Frontal cortex (tissue), 4 donors: ENCODE measurements around the gene DPF3. TPM values are rescaled to one million over a fixed set of nuclear protein-coding genes. Genes with fewer than 3 reads are reported as not detected.

Experiments used
- DNase-seq, 2 donors: peaks; one replicate each; pipeline ENCODE4 v3.0.0; 2012; ENCODE audit warnings: low spot score in 2 of 2
- FAIRE-seq: peaks from 2 replicates; lab custom pipeline; 2012; peaks lifted over from hg19 to GRCh38; lab: Jason Lieb, UNC
- total RNA-seq: library from RNA; depleted of rRNA; stranded (reverse); fragments of >200 nt; gene quantifications from one replicate; pipeline ENCODE4 v1.2.3, GENCODE V29; 2014
- donor health status: control.
- donor health status: control.
- donor health status: control.

DPF3 gene
- total RNA-seq, 1 donor from 2014 or later = 5.7 TPM

DNA sequence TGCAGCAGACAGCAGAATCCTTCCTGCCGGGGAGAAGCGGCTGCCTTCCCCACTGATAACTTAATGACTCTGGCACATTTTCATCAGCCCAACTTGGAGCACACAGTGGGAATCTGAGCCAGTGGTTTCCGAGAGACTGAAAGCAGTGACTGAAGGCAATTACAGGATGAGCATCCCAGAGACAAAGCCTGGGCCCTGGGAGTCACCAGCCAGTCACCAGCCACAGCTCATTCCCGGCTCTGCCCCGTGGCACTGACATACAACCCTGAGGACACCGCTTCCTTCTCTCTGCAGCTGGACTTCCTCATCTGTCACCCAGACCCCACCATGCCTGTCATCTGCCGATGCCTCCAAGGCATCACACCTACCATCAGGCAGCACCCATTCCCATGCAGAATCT, 192.3 kb downstream of the DPF3 start:
- DNase-seq = no peak
- FAIRE-seq = no peak

DNA sequence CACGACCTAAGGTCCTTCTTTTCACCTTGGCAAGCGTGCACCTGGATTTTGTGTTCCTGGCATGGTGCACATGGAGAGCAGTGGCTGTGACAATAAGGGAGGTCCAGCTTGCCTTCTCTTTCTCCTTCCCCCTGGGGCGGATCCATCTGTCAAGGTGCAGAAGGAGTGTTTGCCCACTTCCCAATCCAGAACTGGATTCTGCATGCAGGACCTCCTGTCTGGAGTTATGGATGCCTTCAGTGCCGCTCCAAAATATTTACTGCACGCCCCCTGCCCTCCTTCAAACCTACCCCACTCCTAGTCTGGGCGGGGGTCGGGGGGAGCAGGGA, 192.7 kb downstream of the DPF3 start:
- DNase-seq (no peak), FAIRE-seq (no peak)

DNA sequence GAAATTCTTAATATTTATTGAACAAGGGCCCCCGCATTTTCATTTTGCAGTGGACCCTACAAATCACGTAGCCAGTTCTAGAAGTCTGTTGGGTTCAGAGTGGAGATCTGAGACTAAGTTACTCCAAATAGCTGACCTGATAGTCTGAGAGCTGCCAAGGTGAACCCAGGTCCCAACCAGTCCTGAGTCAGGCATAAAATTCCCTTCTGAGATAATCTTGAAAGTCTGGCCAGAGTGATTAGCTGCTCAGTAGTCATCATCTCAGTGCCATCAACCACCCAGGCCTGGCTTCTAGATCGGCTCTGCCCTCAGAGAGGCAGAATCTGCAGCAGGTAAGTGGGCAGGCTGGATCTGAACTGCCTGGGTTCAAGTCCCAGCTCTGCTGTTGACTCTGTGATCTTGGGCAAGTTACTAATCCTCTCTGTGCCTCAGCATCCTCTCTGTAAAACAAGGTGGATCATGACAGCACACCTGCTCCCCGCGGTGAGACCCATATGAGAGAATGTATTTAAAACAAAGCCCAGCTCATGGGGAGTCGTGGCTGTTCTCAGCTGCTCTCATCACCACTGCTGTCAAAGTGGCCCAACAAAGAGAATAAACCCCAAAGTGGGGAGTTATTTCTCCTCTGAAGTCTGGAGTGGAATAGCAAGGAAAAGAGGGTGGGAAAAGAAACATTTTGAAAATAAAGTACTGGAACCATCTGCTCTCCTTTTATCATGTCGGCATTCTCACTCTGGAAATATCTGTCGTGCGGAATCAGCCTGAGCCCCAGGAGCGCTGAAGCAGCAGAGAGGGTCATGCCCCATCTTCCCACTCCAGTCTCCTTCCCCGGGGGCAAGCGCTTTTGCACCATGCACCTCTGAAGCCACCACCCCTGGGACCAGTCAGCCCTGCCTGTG, 193.3 kb downstream of the DPF3 start:
- DNase-seq = no peak

DNA sequence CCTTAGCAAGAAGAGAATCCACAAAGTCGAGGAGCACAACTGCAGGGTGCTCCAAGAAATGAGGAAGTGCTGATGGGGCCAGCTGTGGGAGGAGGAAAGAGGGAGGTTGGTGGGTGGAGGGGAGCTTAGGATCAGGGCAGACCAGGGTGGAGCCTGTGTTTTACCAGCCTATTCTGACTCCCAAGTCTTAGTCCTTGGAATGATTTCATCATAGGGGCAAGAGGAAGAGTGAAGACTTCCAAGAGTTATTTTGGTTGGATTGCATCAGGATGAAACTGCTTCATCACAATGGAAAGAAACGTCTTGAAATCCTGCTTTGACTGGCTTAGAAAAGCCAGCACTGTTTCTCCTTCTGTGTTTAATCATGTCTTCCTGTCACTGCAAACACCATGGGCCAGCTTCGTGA, 194.0 kb downstream of the DPF3 start:
- no peak for FAIRE-seq
- no peak for DNase-seq

More for the DNA sequence above, 193.3 kb downstream of the DPF3 start:
- no peak for FAIRE-seq

DNA sequence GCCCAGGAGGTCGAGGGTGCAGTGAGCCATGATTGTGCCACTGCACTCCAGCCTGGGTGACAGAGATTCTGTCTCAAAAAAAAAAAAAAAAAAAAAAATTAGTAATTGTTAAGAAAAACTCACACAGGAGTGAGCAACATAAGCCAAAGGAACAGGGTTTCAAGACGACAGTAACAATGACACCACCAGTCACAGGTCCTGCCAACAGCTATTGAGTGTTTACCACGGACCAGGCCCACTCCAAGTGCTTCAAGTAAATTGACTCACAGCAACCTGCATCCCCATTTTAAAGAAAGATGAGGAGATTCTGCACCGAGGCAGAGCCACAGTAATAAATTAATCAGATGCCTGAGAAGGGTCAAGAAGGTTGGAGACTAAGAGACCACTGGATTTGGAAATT, 194.5 kb downstream of the DPF3 start:
- DNase-seq (no peak), FAIRE-seq (no peak)

DNA sequence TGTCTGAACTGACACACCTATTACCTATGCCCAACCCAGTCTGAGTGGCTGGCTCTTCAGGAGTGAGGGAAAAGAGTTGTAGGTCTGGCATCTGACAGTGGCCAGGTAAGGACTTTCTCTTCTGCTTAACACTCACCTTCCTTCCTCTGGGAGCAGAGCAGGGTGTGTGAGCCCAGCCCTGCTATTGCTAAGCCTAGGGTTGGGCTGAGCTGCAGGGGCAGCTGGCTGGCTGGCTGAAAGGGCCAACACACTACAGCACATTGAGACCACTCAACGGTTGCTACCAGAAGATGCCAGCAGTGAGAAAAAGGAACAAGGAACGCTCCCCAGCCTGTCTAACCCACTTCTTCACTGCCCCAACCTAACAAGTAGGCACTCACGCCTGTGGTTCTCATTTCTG, 201.2 kb downstream of the DPF3 start:
- DNase-seq (no peak), FAIRE-seq (no peak)

DNA sequence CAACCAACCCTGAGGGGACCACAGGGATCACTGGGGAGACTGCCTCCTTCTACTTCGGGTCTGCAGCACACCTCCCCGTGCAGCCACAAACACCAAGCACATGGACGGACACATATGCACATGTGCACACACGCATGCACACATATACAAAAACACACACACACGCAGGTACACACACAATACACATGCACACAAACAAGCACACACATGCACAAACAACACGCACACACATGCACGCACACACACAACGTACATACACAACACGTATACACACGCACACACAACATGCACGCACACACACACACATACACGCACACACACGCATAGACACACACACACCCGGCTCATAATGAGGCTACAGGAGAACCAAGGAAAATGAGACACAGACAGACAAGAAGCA, 203.6 kb downstream of the DPF3 start:
- no peak for FAIRE-seq
- no peak for DNase-seq

DNA sequence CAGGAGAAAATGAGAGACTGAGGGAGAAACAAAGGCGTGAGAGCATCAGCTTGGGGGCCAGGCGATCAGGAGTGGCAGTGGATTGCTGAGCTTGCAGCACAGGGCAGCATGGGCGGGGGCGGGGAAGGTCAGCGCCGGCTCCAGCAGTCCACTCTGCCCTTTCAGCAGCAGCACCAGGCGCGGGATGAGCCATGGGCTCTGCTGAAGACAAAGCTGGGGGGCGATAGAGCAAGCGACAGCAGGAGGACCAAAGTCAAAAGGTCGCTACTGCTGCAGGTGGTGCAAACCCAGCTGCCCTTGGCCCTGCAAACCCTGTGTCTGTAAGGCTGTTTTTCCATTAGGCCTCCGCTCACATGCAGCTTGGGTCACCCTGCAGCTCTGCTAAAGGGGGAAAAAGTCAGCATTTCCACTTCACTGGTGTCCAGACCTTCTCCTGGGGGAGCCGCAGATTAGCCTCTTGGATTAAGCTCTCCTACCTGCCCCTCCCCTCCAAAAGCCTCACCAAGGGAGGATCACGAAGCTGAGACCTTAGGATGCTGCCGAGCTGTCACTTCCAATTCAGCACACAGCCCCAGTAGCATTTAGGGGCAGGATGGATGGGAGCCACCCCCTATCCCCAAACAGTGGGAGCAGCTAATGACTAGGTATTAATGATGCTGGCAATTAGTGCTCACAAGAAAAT, 204.8 kb downstream of the DPF3 start:
- DNase-seq (no peak), FAIRE-seq (no peak)

DNA sequence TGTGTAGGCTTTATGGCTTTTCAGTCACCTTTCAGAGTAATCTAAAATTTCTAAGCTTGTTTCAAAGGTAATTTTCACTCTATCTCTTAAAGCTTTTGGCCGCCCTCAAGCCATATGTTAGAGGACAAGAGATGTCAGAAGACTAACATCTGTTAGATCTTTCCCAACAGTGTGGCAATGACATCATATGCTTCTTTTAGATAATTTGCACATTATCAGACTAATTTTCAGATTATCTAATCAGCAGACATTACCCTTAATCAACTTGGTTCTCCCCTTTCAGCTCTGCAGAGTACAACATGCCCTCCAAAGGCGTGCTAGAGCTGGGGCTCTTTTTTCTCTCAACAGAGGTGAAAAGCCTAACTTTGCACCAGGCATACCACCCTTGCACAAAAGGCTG, 207.1 kb downstream of the DPF3 start:
- FAIRE-seq (no peak), DNase-seq (no peak)

DNA sequence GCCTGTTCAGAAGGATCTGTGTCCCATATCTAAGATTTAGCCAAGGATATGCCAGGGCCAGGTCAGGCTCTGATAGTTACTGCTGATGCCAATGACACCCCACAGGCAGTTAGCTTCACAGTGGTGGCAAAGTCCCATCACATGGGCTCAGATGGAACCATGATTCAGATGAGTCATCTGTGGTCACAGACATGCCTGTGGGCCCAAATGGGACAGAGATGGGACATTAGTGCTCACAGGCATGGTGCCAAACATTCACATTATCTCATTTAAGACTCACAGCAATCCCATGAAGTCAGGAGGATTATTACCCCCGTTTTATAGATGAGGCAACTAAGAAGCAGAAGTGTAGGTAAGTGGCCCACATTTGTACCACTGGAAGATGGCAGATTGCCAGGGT, 207.8 kb downstream of the DPF3 start:
- DNase-seq (no peak), FAIRE-seq (no peak)

DNA sequence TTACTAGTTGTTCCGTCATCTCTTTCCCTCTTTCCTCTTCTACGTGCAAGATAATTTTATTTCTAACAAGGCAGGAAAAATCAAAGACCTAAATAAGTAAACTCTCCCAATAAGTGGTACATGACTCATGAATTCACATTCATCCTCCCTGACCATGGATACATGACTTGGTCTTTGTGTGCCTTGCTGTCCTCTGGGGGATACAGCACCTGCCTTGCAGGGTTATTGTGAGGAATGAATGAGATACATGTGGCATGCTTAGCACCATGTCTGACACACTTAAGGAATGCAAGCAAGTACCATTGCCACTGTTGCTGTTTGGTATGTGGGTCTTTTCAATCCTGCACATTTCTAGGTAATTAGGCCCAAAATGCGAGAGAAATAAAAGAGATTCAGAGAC, 208.4 kb downstream of the DPF3 start:
- FAIRE-seq (no peak), DNase-seq (no peak)

DNA sequence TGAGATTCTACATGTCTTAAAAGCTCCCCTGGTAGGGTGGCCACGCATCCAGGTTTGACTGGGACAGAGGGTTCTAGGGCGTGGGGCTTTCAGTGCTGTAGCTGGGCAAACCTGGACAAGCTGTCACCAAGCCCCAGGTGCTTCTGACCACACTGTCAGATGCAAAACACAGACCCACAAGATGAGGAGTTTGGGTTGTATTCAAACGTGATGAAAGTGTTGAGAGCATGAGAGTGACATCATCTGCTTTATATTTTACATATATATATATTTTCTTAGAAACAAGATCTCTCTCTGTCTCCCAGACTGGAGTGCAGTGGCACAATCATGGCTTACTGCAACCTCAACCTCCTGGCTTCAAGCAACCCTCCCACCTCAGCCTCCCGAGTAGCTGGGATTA, 210.1 kb downstream of the DPF3 start:
- FAIRE-seq (no peak), DNase-seq (no peak)

DNA sequence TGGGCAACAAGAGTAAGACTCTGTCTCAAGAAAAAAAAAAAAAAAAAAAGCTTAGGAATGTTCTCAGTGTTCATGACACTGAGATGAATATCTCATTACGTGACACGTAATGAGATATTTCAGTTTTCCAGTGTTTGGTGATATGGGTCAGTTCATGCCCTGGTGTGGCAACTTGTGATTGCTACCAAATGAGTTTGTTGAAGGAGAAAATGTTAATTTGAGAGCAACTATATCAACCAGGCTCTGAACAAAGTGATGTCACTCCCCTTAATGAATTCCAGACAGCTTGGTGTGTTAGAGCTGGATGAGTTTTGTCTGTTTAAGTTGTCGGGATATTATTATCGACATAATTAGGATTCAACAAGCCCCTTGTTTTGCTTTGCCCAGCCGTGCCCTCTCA, 211.7 kb downstream of the DPF3 start:
- DNase-seq (no peak), FAIRE-seq (no peak)

DNA sequence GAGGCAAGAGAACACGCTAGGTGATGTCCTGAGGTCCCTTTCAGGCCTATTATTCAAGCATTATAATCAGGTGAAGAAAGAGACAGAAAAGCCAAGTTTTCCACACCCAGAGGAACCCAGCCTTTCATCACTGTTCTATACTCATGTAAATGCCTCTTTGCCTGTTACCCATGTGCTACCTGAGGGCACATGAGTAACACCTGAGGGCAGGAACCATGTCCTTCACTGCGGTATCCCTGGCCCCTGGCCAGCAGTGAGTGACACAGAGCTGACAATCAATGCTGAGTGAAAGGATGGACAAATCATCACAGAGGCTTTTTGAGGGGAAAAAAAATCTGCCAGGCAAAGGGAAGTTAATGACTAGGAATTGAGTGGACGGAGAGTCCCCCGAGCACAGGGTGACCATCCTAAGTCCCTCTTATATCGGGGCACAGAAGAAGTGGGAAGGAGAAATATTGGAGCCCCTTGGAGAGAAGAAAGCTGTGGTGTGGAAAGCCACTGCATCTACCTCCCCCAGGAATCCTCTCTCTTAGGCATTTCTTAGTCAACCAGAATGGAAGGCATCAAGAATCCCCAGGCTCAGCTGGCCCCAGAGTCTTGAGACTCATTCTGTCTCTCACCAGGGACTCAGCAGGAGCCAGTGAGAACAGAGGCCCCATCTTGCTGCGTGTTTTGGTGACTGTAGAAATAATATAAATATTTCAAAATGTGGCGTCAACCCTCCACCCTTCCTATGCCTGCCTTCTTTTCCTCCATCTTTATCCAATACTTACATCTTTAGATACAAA, 212.9 kb downstream of the DPF3 start:
- no peak for FAIRE-seq
- no peak for DNase-seq

DNA sequence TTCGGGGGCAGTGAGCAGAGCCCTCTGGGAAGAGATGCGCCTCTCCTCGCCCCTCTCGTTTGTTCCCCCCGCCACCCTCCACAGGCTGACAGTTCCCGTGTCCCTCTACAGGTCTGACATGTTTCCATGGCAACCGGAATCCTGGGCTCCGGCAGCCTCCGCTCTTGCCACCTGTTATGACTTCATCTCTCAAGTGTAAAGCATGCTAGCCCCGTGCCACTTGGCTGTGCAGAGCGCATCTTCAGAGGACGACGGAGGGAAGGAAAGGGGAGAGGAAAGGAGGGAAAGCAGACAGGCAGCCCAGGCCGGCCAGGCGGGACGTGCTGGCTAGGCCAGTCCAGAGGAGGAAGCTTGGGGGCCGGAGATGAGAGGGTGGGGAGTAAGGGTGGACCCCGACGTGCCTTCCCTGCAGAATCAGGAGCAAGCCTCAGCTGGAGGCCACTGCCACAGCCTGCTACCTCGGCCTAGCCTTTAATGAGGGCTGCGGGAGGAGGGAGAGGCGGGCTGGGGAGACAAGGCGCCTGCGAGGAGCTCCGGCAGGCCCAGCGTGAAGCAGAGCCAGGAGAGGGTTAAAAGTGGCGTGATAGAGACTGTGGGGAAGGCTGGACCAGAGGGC, 214.3 kb downstream of the DPF3 start:
- peak; percentile 28 to 63 for DNase-seq
- no peak for FAIRE-seq

DNA sequence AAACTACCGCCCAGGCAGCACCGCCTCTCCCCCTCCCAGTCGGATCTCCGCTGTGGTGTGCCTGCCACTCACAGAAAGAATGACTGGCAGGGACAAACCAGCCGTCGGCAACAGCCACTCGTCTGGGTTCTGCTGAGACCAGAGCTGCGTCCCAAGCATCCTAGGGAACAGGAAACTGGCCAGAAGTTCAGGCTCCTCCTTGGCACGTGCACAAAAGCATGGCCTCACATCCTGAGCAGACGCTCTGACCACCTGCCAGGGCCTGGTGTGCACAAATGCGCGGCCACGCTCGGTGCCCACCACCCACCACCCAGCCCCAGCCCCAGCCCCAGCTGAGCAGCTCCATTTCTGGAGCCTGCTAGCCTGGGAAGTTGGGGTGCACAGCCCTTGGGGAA, 214.8 kb downstream of the DPF3 start:
- peak in 1 of 2 donors; percentile 37 for DNase-seq
- FAIRE-seq = no peak

DNA sequence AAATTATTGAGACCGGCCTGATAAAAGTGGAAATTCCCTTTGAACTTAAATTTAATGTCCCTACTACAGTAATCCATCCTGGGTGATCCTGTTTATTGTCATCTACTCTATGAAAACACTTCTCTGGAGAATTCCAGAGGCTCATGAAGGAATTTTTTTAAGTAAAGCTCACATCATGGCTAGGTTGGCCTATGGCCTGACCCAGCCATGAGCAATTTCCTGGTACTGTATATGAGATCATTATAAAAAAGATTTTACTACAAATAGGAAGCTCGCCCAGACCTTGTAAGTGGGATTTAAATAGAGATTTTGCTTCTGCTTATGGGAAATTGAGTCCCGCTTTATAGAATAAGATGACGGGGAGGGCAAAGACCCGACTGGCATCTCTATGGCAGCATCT, 215.5 kb downstream of the DPF3 start:
- no peak for DNase-seq
- no peak for FAIRE-seq

DNA sequence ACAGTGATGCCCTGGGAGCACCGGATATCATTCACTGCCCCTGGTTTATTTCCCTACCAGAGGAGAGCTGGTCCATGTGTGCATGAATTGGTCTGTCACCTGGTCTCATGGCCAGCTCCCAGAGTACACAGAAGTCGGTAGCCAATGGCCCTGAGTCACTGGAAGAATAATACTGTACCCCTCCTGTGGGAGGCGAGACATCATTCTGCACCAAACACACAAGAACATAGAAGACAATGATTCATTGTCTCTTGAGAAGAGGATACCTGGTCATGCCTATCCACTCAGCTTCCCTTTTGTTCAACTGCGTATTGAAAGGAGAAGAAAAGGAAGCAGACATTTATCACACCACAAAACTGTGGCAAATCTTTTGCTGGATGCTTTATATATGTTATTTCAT, 216.2 kb downstream of the DPF3 start:
- FAIRE-seq (no peak), DNase-seq (no peak)

DNA sequence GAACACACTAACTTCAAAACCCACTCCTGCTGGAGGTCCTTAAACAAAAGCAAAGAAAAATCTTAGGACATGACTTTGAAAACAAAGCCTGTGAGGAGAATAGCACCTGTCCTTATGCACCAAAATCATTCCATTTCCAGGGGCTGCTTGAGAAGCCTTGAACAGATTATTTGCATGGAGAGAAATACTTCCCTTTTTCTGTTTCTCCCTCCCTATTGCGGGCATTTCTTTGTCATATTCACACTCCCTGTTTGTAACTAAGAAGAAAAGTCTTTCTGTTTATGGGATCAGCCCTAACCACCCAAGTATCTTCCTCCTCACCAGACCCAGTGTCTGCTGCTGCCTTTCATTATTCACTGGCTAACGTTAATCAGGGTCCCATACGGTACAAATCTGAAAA, 218.8 kb downstream of the DPF3 start:
- DNase-seq (no peak), FAIRE-seq (no peak)

DNA sequence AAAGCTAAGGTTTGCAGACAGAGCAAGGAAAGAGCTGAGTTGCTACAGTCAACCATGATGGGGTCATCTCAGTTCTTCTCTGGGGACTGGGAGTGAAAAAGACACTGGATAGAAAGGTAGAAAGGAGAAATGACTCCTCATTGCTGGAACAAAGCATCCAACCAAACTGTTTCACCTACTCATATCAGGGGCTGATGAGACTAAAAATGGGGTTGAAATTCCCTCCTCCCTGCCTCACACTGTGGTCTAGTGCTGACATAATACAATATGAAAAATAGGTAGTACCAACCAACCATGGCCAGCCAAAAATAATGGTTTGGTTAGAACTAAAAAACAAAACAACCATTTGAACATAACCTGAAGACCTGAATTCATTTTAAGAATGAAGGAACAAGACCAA, 220.7 kb downstream of the DPF3 start:
- no peak for FAIRE-seq
- DNase-seq = no peak
